Measurements from ENCODE around the gene BCS1L.

GRCh38 chr2:218711550-218711929 is 52.1 kb downstream of the BCS1L start:
- TF ChIP-seq EZH2 (IDR thresholded peaks at IDR 0.05; ENCODE audit: insufficient read depth, poor library complexity, severe bottlenecking): no peak
- no peak for TF ChIP-seq EZH2phosphoT487 (IDR thresholded peaks at IDR 0.05; ENCODE audit: insufficient read depth, low read depth)
